Measurements from ENCODE around the gene RRAD.

DNA sequence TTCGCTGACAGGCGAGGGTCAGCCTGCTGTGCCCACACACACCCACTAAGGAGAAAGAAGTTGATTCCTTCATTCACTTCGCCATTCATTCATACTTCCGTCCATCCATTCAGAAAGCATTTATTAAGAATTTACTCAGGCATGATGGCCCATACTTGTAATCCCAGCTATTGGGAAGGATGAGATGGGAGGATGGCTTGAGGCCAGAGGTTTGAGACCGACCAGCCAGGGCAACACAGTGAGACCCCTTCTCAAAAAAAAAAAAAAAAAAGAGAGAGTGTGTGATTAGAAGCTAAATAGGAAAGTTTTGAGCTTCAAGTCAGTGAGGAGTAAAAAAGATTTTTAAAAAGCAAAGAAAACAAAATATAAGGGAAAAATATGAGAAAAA lies 18.7 kb upstream of the RRAD start:
- TF ChIP-seq FOXP2 (optimal IDR thresholded peaks at IDR 0.05; ENCODE audit: control extremely low read depth, extremely low read length, insufficient read depth) = no peak
- no peak for TF ChIP-seq POLR2AphosphoS5 (IDR thresholded peaks at IDR 0.05; ENCODE audit: borderline replicate concordance, low read depth, low read length)

Data from SK-N-MC (cell line).